Measurements from ENCODE around the gene CHPT1.

DNA sequence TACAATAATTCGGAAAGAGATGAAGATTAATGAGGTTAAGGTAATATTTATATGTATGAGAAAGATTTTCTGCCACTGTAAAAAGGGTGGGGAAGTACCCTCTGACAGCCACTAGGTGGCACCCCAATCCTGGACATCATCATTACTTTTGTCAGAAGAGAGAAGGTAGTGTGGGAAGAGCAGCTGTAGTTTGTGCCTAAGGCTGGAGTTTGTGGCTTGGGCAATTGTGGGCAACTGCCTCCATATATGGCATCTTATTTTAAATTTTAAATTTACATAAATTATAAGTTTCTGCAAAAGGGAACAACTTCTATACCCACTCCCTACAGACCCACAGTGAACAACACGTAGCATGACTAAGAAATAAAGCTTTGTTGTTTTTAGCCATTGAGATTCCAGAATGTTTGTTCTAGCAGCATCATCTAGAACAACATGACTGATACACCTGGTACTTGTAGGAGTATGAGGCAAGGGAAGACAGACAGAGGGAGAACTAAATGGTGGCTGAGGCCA is 76.3 kb downstream of the CHPT1 start:
- TF ChIP-seq, protein P1, sequence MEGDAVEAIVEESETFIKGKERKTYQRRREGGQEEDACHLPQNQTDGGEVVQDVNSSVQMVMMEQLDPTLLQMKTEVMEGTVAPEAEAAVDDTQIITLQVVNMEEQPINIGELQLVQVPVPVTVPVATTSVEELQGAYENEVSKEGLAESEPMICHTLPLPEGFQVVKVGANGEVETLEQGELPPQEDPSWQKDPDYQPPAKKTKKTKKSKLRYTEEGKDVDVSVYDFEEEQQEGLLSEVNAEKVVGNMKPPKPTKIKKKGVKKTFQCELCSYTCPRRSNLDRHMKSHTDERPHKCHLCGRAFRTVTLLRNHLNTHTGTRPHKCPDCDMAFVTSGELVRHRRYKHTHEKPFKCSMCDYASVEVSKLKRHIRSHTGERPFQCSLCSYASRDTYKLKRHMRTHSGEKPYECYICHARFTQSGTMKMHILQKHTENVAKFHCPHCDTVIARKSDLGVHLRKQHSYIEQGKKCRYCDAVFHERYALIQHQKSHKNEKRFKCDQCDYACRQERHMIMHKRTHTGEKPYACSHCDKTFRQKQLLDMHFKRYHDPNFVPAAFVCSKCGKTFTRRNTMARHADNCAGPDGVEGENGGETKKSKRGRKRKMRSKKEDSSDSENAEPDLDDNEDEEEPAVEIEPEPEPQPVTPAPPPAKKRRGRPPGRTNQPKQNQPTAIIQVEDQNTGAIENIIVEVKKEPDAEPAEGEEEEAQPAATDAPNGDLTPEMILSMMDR (IDR thresholded peaks at IDR 0.05; ENCODE audit: extremely low read depth in 1 of 2, insufficient read depth in 1 of 2, low read depth in 1 of 2, low read length in 2 of 2): peak; percentile 73 to 84
- TF ChIP-seq POLR2A (IDR thresholded peaks at IDR 0.05; ENCODE audit: low read depth, low read length) (no peak), EZH2 (IDR thresholded peaks at IDR 0.05; ENCODE audit: borderline replicate concordance, low read depth, low read length, severe bottlenecking) (no peak), POLR2AphosphoS5 (IDR thresholded peaks at IDR 0.05; ENCODE audit: insufficient read depth, low read depth, low read length) (no peak)

Data from endothelial cell of umbilical vein (primary cell).